RWPE2 (cell line): ENCODE results near the gene BTG1.
A peak's percentile ranks its signal among the peaks of the same experiment; 100 is the strongest.

Experiments used
- ATAC-seq: fragments of 200-7000 bp; cut with Tn5 transposase; 3 replicates; pipeline ENCODE4 v1.9.1; 2021; ENCODE audit warnings: low read depth
- DNase-seq: peaks from one replicate; pipeline ENCODE4 v3.0.0-alpha.2; 2020; ENCODE audit warnings: low spot score
- H3K27ac ChIP-seq: fragments of 450-650 bp; 2 replicates; pipeline ENCODE4 v1.5.1; 2017; ENCODE audit warnings: mild to moderate bottlenecking; ENCODE audit not compliant: poor library complexity, severe bottlenecking
- H3K27me3 ChIP-seq: fragments of 250-450 bp; sonication (Bioruptor Pico); 2 replicates; pipeline ENCODE4 v1.5.1; 2021; ENCODE audit warnings: mild to moderate bottlenecking, moderate library complexity; ENCODE audit not compliant: insufficient read depth, poor library complexity, severe bottlenecking
- H3K36me3 ChIP-seq: fragments of 250-450 bp; sonication (Bioruptor Pico); 2 replicates; pipeline ENCODE4 v1.5.1; 2020; ENCODE audit warnings: low read depth, mild to moderate bottlenecking, moderate library complexity
- H3K4me1 ChIP-seq: fragments of 250-450 bp; sonication (Bioruptor Pico); 2 replicates; pipeline ENCODE4 v1.5.1; 2021; ENCODE audit warnings: mild to moderate bottlenecking, moderate library complexity; ENCODE audit not compliant: insufficient read depth, poor library complexity, severe bottlenecking
- H3K4me3 ChIP-seq: fragments of 250-450 bp; sonication (Bioruptor Pico); 2 replicates; pipeline ENCODE4 v1.5.1; 2021; ENCODE audit warnings: mild to moderate bottlenecking, moderate library complexity; ENCODE audit not compliant: severe bottlenecking
- H3K9me3 ChIP-seq: fragments of 250-450 bp; sonication (Bioruptor Pico); 2 replicates; pipeline ENCODE4 v1.5.1; 2021; ENCODE audit warnings: mild to moderate bottlenecking, moderate library complexity; ENCODE audit not compliant: severe bottlenecking
- TF ChIP-seq, protein P1 (sequence below): fragments of 450-650 bp; IDR thresholded peaks from one replicate; pipeline ENCODE4 v1.5.1; 2017; ENCODE audit warnings: mild to moderate bottlenecking, moderate library complexity; ENCODE audit not compliant: poor library complexity, severe bottlenecking

The BTG1 gene

DNA sequence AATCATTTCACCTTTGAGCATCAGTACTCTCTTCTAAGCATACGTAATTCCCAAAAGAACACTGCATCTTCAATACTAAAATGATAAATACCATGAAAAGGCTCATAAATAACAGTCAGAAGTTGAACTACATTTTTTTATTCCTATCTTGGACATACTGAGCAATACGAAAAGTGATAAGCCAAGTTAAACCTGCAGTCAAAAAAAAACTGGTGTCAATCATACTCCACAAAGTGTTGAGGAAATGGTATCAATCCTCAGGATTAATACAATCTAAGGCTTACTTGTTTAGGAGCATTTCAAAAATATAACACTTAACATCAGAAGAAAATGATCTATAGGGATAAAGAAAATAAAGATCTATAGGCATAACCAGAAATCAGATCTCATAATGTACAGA is 5.5 kb downstream of the BTG1 start:
- Histone ChIP-seq H3K27ac (peak overlapping the region; percentile 95), H3K9me3 (no peaks in the 10 kb centered on the region), H3K36me3 (peaks cover 54% of the 10 kb centered on the region), H3K4me3 (peak overlapping the region; percentile 80), H3K4me1 (peaks cover 64% of the 10 kb centered on the region), H3K27me3 (no peaks in the 10 kb centered on the region)
- TF ChIP-seq, protein P1, sequence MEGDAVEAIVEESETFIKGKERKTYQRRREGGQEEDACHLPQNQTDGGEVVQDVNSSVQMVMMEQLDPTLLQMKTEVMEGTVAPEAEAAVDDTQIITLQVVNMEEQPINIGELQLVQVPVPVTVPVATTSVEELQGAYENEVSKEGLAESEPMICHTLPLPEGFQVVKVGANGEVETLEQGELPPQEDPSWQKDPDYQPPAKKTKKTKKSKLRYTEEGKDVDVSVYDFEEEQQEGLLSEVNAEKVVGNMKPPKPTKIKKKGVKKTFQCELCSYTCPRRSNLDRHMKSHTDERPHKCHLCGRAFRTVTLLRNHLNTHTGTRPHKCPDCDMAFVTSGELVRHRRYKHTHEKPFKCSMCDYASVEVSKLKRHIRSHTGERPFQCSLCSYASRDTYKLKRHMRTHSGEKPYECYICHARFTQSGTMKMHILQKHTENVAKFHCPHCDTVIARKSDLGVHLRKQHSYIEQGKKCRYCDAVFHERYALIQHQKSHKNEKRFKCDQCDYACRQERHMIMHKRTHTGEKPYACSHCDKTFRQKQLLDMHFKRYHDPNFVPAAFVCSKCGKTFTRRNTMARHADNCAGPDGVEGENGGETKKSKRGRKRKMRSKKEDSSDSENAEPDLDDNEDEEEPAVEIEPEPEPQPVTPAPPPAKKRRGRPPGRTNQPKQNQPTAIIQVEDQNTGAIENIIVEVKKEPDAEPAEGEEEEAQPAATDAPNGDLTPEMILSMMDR = no peak
- DNase-seq (no peak), ATAC-seq (no peak)

- Histone ChIP-seq H3K36me3 (peaks cover 52% of the 10 kb centered on the region), H3K9me3 (no peaks in the 10 kb centered on the region), H3K4me1 (peaks cover 68% of the 10 kb centered on the region), H3K27me3 (no peaks in the 10 kb centered on the region), H3K4me3 (peak overlapping the region; percentile 80), H3K27ac (peak overlapping the region; percentile 95)
- ATAC-seq (0 out of 3 replicates have a peak, but pooled peaks have one; percentile 0), DNase-seq (no peak)
- TF ChIP-seq, protein P1 = no peak
These were observed 6.0 kb downstream of the BTG1 start for GRCh38 chr12:92139634-92140150.

DNA sequence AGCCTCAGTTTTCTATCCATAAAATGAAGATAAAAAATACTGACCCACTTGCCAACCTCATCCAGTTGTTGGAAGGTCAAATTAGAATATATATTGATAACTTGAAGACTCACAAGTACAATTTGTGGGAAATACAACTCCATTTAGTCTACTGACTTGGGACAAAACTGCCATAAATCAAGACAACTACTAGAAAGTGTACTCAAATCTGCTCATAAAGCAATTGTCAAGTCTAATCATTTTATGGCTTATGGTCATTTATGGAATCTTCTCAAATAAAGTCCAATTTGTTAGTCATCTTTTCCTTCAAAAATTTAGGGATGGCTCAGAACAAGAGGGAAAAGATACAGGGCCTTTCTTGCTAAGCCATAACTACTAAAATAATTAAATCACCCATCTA is 7.0 kb downstream of the BTG1 start:
- DNase-seq = no peak
- H3K4me1 ChIP-seq = peaks cover 79% of the 10 kb centered on the region
- H3K27ac ChIP-seq = peak overlapping the region; percentile 95
- H3K9me3 ChIP-seq = no peaks in the 10 kb centered on the region
- ATAC-seq = no peak
- TF ChIP-seq, protein P1 = no peak
- H3K36me3 ChIP-seq = peaks cover 42% of the 10 kb centered on the region
- no peaks in the 10 kb centered on the region for H3K27me3 ChIP-seq
- no peak overlapping the region for H3K4me3 ChIP-seq

- no peaks in the 10 kb centered on the region for H3K27me3 ChIP-seq
- peaks cover 37% of the 10 kb centered on the region for H3K36me3 ChIP-seq
- H3K27ac ChIP-seq = peak overlapping the region; percentile 95
- no peak for DNase-seq
- peaks cover 83% of the 10 kb centered on the region for H3K4me1 ChIP-seq
- no peaks in the 10 kb centered on the region for H3K9me3 ChIP-seq
- H3K4me3 ChIP-seq = no peak overlapping the region
- TF ChIP-seq, protein P1 = no peak
- peak; percentile 28; the same call in 2 of the 3 replicates for ATAC-seq
These were observed 7.5 kb downstream of the BTG1 start for GRCh38 chr12:92138144-92138543.

DNA sequence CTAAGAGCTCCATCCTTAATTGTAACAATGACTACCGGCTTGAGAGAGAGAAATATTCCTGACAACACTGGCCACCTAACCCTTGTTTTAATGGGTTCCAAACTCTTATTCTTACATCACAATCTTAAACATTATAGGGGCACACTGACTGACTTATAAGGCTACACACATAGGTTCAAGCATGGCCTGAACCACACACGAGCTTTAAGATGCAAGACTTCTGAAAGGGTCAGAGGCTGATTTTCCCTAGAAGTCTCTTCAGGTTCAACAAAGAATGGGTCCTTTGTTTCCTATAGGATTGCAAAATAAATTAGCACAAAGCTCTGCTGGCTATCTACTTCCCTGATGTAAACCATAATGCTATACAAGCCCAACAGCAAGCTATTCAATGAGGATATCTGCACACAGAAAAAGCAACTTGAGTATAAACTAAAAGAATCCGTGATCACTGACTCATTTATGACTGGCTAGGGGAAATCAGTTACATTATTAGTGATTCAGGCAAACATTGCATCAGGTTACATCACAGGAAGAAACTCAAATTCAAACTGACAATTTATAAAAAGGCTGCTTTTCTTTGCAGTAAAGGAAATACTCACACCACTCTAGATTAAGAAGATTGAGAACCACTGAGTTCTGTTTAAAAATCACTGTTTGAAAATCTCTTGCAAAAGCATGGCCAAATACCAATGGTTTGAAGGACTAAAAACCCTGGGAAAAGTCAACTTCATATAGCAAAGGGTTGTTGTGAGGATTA is 8.5 kb downstream of the BTG1 start:
- no peak for DNase-seq
- TF ChIP-seq, protein P1 = no peak
- peak; percentile 75 for ATAC-seq
- Histone ChIP-seq H3K4me1 (peaks cover 85% of the 10 kb centered on the region), H3K4me3 (no peak overlapping the region), H3K27ac (peak overlapping the region; percentile 95), H3K27me3 (no peaks in the 10 kb centered on the region), H3K9me3 (no peaks in the 10 kb centered on the region), H3K36me3 (peaks cover 27% of the 10 kb centered on the region)
